Lower leg skin (tissue), 3 donors: ENCODE results near the gene BRINP1.

Experiments used
- CTCF ChIP-seq, 3 donors: fragments of 450-650 bp; IDR thresholded peaks; one replicate each; pipeline ENCODE4 v1.5.1; 2016; ENCODE audit warnings: antibody characterized with exemption in 3 of 3, mild to moderate bottlenecking in 3 of 3, moderate library complexity in 2 of 3
- POLR2A ChIP-seq, 2 donors: fragments of 450-650 bp; IDR thresholded peaks; one replicate each; pipeline ENCODE4 v1.6.1; 2016 to 2017; ENCODE audit warnings: antibody characterized with exemption in 2 of 2, mild to moderate bottlenecking in 1 of 2, moderate library complexity in 1 of 2

GRCh38 chr9:119164716-119165115 is 204.5 kb downstream of the BRINP1 start:
- TF ChIP-seq CTCF (IDR thresholded peaks at IDR 0.05) = no peak
- TF ChIP-seq POLR2A (IDR thresholded peaks at IDR 0.05) = no peak
